Fibroblast of villous mesenchyme (primary cell): Measurements from ENCODE around the gene ZNF609. TPM values are rescaled to one million over a fixed set of nuclear protein-coding genes. Genes with fewer than 3 reads are reported as not detected.

Experiments
- DNase-seq: peaks from one replicate; pipeline ENCODE4 v3.0.0-alpha.2; 2010; ENCODE audit warnings: low read depth
- H3K4me3 ChIP-seq: 2 replicates; pipeline ENCODE4 v1.5.1; 2011; ENCODE audit warnings: low read depth, mild to moderate bottlenecking, low read length
- CTCF ChIP-seq: IDR thresholded peaks from 2 replicates; pipeline ENCODE4 v1.5.1; 2012; ENCODE audit warnings: low read depth, mild to moderate bottlenecking, low read length; ENCODE audit not compliant: insufficient read depth
- total RNA-seq: library from RNA; depleted of rRNA; stranded (reverse); fragments of >200 nt; gene quantifications from 2 replicates; pipeline ENCODE4 v1.2.3, GENCODE V29; 2012

The ZNF609 gene
- total RNA-seq, 1 donor, result 22.5 TPM

GRCh38 chr15:64547275-64547674, 86.9 kb downstream of the ZNF609 start:
- no peak for DNase-seq
- no peak for TF ChIP-seq CTCF
- no peak overlapping the region for H3K4me3 ChIP-seq

- no peak for DNase-seq
- no peak overlapping the region for H3K4me3 ChIP-seq
- TF ChIP-seq CTCF, result no peak
These were observed 87.9 kb downstream of the ZNF609 start for GRCh38 chr15:64548235-64548634.

- no peak overlapping the region for H3K4me3 ChIP-seq
- no peak for DNase-seq
- TF ChIP-seq CTCF, result no peak
These were observed 89.5 kb downstream of the ZNF609 start for GRCh38 chr15:64549860-64550259.

- TF ChIP-seq CTCF, result no peak
- no peak for DNase-seq
- H3K4me3 ChIP-seq, result no peak overlapping the region
These were observed 92.0 kb downstream of the ZNF609 start for GRCh38 chr15:64552281-64552948.

GRCh38 chr15:64558460-64559179, 98.2 kb downstream of the ZNF609 start:
- TF ChIP-seq CTCF, result no peak
- DNase-seq, result peak; percentile 81

GRCh38 chr15:64559243-64559642, 98.9 kb downstream of the ZNF609 start:
- no peak for TF ChIP-seq CTCF
- no peak for DNase-seq
- no peak overlapping the region for H3K4me3 ChIP-seq

More at GRCh38 chr15:64558460-64559179, 98.2 kb downstream of the ZNF609 start:
- no peak overlapping the region for H3K4me3 ChIP-seq
